HepG2 (cell line): ENCODE measurements around the gene ATP6V0D1. TPM values are rescaled to one million over a fixed set of nuclear protein-coding genes. Genes with fewer than 3 reads are reported as not detected.

ENCODE experiments used
- ARHGAP35 ChIP-seq: sonication (generic); formaldehyde crosslinking; IDR thresholded peaks from 2 replicates; pipeline ENCODE4 v1.9.0; 2022; ENCODE audit warnings: mild to moderate bottlenecking, inconsistent platforms, moderate library complexity, missing genetic modification reagents, borderline replicate concordance
- HDAC2 ChIP-seq: sonication (generic); formaldehyde crosslinking; IDR thresholded peaks from 2 replicates; pipeline ENCODE4 v1.4.0; 2020; ENCODE audit warnings: missing genetic modification reagents
- NFYB ChIP-seq: sonication (generic); formaldehyde crosslinking; IDR thresholded peaks from 2 replicates; pipeline ENCODE4 v1.4.0; 2020; ENCODE audit warnings: missing genetic modification reagents
- SRF ChIP-seq: IDR thresholded peaks from 2 replicates; pipeline ENCODE4 v1.6.1; 2011; ENCODE audit warnings: mild to moderate bottlenecking, low read depth, low read length, moderate library complexity
- TCF7 ChIP-seq: sonication (generic); IDR thresholded peaks from 2 replicates; pipeline ENCODE4 v1.6.1; 2016; ENCODE audit warnings: antibody characterized with exemption, low read depth
- ZBTB38 ChIP-seq: sonication (generic); formaldehyde crosslinking; IDR thresholded peaks from 2 replicates; pipeline ENCODE4 v1.5.1; 2020; ENCODE audit warnings: mild to moderate bottlenecking, missing genetic modification reagents
- ZC3H4 ChIP-seq: sonication (generic); formaldehyde crosslinking; IDR thresholded peaks from 2 replicates; pipeline ENCODE4 v1.4.0; 2020; ENCODE audit warnings: missing genetic modification reagents, borderline replicate concordance
- ZMAT5 ChIP-seq: sonication (generic); formaldehyde crosslinking; IDR thresholded peaks from 2 replicates; pipeline ENCODE4 v1.5.0; 2020; ENCODE audit warnings: mild to moderate bottlenecking, low read depth, missing genetic modification reagents, borderline replicate concordance
- ZNF362 ChIP-seq: sonication (generic); formaldehyde crosslinking; IDR thresholded peaks from 2 replicates; pipeline ENCODE4 v1.4.0; 2020; ENCODE audit warnings: missing genetic modification reagents, mild to moderate bottlenecking, borderline replicate concordance
- ZNF546 ChIP-seq: sonication (generic); formaldehyde crosslinking; conservative IDR thresholded peaks from 2 replicates; pipeline ENCODE4 v1.8.1; 2023; ENCODE audit warnings: mild to moderate bottlenecking, missing genetic modification reagents
- ZNF772 ChIP-seq: sonication (generic); formaldehyde crosslinking; IDR thresholded peaks from 2 replicates; pipeline ENCODE4 v1.5.0; 2020; ENCODE audit warnings: mild to moderate bottlenecking, missing genetic modification reagents
- ZNF777 ChIP-seq: sonication (generic); formaldehyde crosslinking; IDR thresholded peaks from 2 replicates; pipeline ENCODE4 v1.4.0; 2020; ENCODE audit warnings: missing genetic modification reagents
- polyA plus RNA-seq, 8 experiments: library from polyadenylated mRNA; depleted of rRNA in 3 of 8; stranded (reverse) in 7 of 8; unstranded in 1 of 8; fragments of >200 nt; fragmentation: Illumina TruSeq in 4 of 8; extraction: Trizol in 4 of 8; gene quantifications; 2 replicates each; pipeline versions ENCODE4 v1.2.1 to v1.2.3, GENCODE V29; 2011 to 2016; ENCODE audit warnings: low read depth in 4 of 8, missing spikeins in 1 of 8, mixed read lengths in 1 of 8; ENCODE audit not compliant: insufficient read depth in 1 of 8
- total RNA-seq, 5 experiments: library from RNA; depleted of rRNA; stranded (reverse); fragments of >200 nt; fragmentation: Illumina TruSeq; extraction: Trizol; gene quantifications; 2 replicates each; pipeline ENCODE4 v1.2.3, GENCODE V29; 2016; ENCODE audit warnings: low read depth in 1 of 5
- TF ChIP-seq, protein P1 (sequence below), 2 experiments: IDR thresholded peaks; 2 replicates each; pipeline ENCODE4 v1.6.1; 2011 to 2012; ENCODE audit warnings: low read length in 2 of 2, borderline replicate concordance in 1 of 2, low read depth in 1 of 2, mild to moderate bottlenecking in 1 of 2, moderate library complexity in 1 of 2
- TF ChIP-seq, protein P2 (sequence below): IDR thresholded peaks from 2 replicates; pipeline ENCODE4 v1.6.1; 2016; ENCODE audit warnings: low read depth, control low read depth
- TF ChIP-seq, protein P3 (sequence below): sonication (generic); formaldehyde crosslinking; IDR thresholded peaks from 2 replicates; pipeline ENCODE4 v1.4.0; 2020; ENCODE audit warnings: missing genetic modification reagents, borderline replicate concordance
- TF ChIP-seq, protein P4 (sequence below): sonication (generic); formaldehyde crosslinking; IDR thresholded peaks from 2 replicates; pipeline ENCODE4 v1.5.0; 2020; ENCODE audit warnings: mild to moderate bottlenecking, missing genetic modification reagents, borderline replicate concordance

The ATP6V0D1 gene
- total and polyA plus RNA-seq, 2 of the 13 experiments (the other 11 are each of a cell fraction or from before 2014, with no cell fraction given): 51.1 to 61.3 TPM

DNA sequence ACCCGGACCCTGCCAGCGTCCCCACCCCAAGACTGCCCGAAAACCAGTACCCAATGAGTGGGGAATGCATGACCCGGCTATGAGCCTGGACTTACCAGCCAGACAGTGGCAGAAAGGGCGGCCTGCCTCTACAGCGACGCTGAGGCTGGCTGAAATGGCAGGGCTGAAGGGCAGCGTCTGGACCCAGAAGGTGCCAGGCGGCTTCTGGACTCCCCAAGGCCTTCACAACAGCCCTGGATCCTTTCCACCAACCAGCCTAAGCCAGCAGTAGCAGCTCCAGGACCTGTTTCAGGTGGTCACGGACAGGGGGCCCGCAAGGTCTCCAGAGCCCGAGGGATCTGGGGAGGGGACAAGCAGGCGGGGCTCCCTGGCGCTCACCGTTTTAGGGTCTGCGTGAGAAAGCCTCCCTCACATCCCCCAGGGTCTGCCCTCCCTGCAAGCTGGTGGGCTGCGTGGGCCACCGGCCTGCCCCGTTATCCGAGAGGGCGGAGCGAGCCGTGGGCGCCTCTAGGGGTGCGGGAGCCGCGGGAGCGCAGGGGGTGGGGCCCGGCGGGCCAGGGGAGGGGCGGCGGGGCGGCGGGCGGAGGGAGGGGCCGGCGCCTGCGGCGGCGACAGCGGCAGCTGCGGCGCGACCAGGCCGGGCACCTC, 47.4 kb upstream of the ATP6V0D1 start, which contains the start of gene RIPOR1 (continued):
- TF ChIP-seq ZNF546 (CRISPR knock-in tag) (0 out of 2 replicates have a peak, but pooled peaks have one; percentile 0), SRF (no peak), ZMAT5 (CRISPR knock-in tag) (no peak), ZNF362 (CRISPR knock-in tag) (no peak), ZNF777 (no peak), HDAC2 (no peak), NFYB (CRISPR knock-in tag) (no peak), TCF7 (no peak), ZNF772 (0 out of 2 replicates have a peak, but pooled peaks have one; percentile 32), ARHGAP35 (CRISPR knock-in tag) (no peak), ZC3H4 (CRISPR knock-in tag) (no peak), ZBTB38 (CRISPR knock-in tag) (no peak)
- TF ChIP-seq, protein P1, sequence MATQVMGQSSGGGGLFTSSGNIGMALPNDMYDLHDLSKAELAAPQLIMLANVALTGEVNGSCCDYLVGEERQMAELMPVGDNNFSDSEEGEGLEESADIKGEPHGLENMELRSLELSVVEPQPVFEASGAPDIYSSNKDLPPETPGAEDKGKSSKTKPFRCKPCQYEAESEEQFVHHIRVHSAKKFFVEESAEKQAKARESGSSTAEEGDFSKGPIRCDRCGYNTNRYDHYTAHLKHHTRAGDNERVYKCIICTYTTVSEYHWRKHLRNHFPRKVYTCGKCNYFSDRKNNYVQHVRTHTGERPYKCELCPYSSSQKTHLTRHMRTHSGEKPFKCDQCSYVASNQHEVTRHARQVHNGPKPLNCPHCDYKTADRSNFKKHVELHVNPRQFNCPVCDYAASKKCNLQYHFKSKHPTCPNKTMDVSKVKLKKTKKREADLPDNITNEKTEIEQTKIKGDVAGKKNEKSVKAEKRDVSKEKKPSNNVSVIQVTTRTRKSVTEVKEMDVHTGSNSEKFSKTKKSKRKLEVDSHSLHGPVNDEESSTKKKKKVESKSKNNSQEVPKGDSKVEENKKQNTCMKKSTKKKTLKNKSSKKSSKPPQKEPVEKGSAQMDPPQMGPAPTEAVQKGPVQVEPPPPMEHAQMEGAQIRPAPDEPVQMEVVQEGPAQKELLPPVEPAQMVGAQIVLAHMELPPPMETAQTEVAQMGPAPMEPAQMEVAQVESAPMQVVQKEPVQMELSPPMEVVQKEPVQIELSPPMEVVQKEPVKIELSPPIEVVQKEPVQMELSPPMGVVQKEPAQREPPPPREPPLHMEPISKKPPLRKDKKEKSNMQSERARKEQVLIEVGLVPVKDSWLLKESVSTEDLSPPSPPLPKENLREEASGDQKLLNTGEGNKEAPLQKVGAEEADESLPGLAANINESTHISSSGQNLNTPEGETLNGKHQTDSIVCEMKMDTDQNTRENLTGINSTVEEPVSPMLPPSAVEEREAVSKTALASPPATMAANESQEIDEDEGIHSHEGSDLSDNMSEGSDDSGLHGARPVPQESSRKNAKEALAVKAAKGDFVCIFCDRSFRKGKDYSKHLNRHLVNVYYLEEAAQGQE (IDR thresholded peaks at IDR 0.05; ENCODE audit: borderline replicate concordance in 1 of 2, low read depth in 1 of 2, low read length in 2 of 2): no peak
- TF ChIP-seq, protein P2, sequence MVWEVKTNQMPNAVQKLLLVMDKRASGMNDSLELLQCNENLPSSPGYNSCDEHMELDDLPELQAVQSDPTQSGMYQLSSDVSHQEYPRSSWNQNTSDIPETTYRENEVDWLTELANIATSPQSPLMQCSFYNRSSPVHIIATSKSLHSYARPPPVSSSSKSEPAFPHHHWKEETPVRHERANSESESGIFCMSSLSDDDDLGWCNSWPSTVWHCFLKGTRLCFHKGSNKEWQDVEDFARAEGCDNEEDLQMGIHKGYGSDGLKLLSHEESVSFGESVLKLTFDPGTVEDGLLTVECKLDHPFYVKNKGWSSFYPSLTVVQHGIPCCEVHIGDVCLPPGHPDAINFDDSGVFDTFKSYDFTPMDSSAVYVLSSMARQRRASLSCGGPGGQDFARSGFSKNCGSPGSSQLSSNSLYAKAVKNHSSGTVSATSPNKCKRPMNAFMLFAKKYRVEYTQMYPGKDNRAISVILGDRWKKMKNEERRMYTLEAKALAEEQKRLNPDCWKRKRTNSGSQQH (CRISPR knock-in tag): no peak
- TF ChIP-seq, protein P3, sequence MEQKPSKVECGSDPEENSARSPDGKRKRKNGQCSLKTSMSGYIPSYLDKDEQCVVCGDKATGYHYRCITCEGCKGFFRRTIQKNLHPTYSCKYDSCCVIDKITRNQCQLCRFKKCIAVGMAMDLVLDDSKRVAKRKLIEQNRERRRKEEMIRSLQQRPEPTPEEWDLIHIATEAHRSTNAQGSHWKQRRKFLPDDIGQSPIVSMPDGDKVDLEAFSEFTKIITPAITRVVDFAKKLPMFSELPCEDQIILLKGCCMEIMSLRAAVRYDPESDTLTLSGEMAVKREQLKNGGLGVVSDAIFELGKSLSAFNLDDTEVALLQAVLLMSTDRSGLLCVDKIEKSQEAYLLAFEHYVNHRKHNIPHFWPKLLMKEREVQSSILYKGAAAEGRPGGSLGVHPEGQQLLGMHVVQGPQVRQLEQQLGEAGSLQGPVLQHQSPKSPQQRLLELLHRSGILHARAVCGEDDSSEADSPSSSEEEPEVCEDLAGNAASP (CRISPR knock-in tag): no peak
- TF ChIP-seq, protein P4, sequence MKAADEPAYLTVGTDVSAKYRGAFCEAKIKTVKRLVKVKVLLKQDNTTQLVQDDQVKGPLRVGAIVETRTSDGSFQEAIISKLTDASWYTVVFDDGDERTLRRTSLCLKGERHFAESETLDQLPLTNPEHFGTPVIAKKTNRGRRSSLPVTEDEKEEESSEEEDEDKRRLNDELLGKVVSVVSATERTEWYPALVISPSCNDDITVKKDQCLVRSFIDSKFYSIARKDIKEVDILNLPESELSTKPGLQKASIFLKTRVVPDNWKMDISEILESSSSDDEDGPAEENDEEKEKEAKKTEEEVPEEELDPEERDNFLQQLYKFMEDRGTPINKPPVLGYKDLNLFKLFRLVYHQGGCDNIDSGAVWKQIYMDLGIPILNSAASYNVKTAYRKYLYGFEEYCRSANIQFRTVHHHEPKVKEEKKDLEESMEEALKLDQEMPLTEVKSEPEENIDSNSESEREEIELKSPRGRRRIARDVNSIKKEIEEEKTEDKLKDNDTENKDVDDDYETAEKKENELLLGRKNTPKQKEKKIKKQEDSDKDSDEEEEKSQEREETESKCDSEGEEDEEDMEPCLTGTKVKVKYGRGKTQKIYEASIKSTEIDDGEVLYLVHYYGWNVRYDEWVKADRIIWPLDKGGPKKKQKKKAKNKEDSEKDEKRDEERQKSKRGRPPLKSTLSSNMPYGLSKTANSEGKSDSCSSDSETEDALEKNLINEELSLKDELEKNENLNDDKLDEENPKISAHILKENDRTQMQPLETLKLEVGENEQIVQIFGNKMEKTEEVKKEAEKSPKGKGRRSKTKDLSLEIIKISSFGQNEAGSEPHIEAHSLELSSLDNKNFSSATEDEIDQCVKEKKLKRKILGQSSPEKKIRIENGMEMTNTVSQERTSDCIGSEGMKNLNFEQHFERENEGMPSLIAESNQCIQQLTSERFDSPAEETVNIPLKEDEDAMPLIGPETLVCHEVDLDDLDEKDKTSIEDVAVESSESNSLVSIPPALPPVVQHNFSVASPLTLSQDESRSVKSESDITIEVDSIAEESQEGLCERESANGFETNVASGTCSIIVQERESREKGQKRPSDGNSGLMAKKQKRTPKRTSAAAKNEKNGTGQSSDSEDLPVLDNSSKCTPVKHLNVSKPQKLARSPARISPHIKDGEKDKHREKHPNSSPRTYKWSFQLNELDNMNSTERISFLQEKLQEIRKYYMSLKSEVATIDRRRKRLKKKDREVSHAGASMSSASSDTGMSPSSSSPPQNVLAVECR: no peak; the same call in 1 of the 2 replicates
